Mononuclear cell (primary cell): ENCODE results near the gene PSMG2. TPM values are rescaled to one million over a fixed set of nuclear protein-coding genes. Genes with fewer than 3 reads are reported as not detected.

Experiments
- H3K27me3 ChIP-seq: 2 replicates; pipeline ENCODE4 v1.6.0; 2011; ENCODE audit warnings: low read length, control low read depth; ENCODE audit not compliant: insufficient read depth
- H3K4me1 ChIP-seq: 2 replicates; pipeline ENCODE4 v1.5.1; 2011; ENCODE audit warnings: mild to moderate bottlenecking, low read length, control low read depth; ENCODE audit not compliant: insufficient read depth
- H3K4me3 ChIP-seq: 2 replicates; pipeline ENCODE4 v1.5.1; 2011; ENCODE audit warnings: mild to moderate bottlenecking, low read length, moderate library complexity
- H3K9me3 ChIP-seq: 2 replicates; pipeline ENCODE4 v1.5.1; 2011; ENCODE audit warnings: low read depth, mild to moderate bottlenecking, control low read depth, low read length
- total RNA-seq: library from RNA; depleted of rRNA; stranded (reverse); fragments of >200 nt; gene quantifications from one replicate; pipeline ENCODE4 v1.2.3, GENCODE V29; 2012

PSMG2 gene
- total RNA-seq, 1 donor = 88.1 TPM

DNA sequence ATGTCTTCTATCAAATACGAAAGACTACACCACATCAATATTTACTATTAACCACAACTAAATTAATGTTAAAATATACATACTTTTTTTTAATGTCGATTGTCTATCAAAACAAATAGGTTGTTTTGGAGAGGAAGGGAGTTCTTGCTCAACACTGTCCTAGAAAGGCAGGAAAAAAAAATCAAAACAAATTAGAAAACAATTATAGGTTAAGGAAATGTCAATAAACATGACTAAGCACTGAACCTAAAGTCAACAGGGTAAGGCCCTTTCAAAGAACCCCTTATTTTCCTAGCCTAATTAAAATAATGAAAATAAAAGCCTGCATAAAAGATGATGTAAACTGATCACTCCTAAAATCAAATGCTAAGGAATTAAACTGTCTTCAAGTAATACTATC lies 3.1 kb upstream of the PSMG2 start:
- Histone ChIP-seq H3K9me3 (no peaks in the 10 kb centered on the region), H3K27me3 (no peaks in the 10 kb centered on the region), H3K4me1 (peaks cover 23% of the 10 kb centered on the region), H3K4me3 (no peak overlapping the region)

DNA sequence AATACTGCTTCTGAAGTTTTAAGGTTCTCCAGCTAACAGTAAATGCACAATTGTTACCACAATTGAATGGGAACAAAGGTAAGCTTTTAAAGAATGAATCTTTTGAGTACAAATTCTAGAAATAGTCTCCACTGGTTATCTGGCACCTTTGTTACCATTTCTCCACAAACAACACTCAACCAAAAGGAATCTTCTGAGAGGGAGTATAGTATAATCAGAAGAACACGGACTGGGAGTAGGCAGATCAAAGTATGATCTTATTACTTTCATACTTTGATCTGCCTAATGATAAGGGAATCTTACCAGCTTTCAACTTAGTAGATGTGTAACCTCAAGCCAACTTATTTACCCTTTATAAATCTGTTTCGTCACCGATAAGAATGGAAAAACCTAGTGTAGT lies 1.7 kb upstream of the PSMG2 start:
- Histone ChIP-seq H3K4me3 (no peak overlapping the region), H3K4me1 (peaks cover 28% of the 10 kb centered on the region), H3K9me3 (no peaks in the 10 kb centered on the region), H3K27me3 (no peaks in the 10 kb centered on the region)

DNA sequence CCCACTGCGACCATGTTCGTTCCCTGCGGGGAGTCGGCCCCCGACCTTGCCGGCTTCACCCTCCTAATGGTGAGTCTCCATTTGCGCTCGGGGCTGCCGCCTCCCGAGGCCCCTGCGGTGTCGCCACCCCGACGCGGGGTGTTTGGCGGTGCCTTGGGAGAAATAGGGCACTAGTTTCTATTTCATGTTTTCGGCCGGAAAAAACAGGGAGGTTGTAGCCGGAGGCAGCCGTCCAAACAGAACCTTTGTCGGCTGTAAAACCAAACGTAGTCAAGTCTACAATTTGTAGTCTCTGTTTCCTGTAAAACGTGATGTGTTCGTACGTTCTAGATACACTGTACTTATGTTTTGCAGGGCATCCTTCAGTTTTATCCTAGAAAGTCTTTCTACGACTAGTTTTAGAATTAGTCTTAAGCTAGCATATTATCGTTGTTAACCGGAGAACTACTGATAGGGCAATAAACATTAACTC lies 290 bp downstream of the PSMG2 start:
- H3K27me3 ChIP-seq = no peaks in the 10 kb centered on the region
- H3K4me3 ChIP-seq = peak overlapping the region; percentile 84
- peaks cover 28% of the 10 kb centered on the region for H3K4me1 ChIP-seq
- H3K9me3 ChIP-seq = no peaks in the 10 kb centered on the region

DNA sequence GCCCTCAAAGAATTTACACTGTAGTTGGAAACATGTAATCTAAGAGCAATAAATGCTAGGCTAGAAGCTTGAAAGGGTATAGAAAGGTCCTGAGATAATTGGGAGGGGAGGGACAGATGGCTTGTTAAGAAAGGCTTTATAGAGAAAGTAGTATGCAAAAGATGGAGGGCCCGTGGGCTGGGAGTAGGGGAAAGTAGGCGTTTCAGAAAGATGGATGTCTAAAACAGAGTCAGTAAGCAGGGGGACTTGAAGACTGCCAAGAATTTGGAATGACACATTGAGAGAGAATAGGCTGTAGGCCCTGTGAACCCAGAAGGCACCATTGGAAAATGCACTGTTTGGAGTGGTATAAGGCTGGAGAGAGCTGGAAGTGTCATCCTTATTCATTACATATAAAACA lies 822 bp downstream of the PSMG2 start:
- Histone ChIP-seq H3K27me3 (no peaks in the 10 kb centered on the region), H3K9me3 (no peaks in the 10 kb centered on the region), H3K4me3 (peak overlapping the region; percentile 84), H3K4me1 (peaks cover 28% of the 10 kb centered on the region)

DNA sequence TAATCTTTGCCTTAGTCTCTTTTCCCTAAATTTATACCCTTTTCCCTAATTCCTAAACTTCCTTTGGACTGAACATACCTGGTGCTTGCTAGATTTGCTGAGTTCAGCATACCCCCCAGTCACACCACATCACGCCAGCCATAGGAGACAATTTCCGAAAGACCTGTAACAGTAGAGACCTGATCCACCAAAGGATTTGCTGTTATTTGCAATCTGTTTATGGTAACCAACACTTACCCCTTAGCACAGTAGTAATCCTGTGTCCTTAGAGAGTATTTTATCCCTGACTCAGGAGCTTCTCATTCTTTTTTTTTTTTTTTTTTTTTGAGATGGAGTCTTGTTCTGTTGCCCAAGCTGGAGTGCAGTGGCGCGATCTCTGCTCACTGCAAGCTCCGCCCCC lies 8.6 kb downstream of the PSMG2 start:
- Histone ChIP-seq H3K4me1 (no peaks in the 10 kb centered on the region), H3K4me3 (no peak overlapping the region), H3K27me3 (no peaks in the 10 kb centered on the region), H3K9me3 (no peaks in the 10 kb centered on the region)

DNA sequence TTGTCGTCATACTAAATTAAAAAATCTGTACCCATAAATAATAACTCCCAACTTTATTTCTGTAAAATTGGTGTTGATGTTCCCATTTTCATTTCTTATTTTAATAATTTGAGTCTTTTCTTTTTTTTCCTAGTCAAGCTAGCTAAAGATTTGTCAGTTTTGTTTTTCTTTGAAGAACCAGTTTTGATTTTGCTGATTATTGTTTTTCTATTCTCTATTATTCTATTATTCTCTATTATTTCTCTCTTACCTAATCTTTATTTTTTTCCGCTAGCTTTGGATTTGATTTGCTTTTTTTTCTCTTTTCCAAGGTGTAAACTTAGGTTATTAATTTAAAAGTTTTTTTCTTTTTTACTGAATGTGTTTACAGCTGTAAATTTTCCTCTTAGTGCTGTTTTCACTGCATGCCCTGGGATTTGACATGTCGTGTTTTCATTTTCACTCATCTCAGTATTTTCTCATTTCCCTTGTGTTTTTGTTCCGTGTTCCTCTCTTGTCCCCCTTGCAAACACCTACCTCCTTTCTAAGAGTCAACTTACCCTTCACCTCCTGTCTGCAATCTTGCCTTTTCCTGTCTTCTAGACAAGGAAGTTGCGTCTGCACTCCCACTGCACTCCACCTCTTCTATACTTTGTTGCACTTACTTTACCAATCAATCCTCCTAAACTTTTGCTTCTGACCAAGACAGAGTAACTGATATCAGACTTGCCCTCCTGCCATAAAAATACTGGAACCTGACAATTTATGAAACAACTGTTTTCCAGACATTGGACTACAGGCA lies 18.8 kb downstream of the PSMG2 start:
- no peaks in the 10 kb centered on the region for H3K9me3 ChIP-seq
- H3K27me3 ChIP-seq = no peaks in the 10 kb centered on the region
- no peaks in the 10 kb centered on the region for H3K4me1 ChIP-seq
- H3K4me3 ChIP-seq = no peak overlapping the region

DNA sequence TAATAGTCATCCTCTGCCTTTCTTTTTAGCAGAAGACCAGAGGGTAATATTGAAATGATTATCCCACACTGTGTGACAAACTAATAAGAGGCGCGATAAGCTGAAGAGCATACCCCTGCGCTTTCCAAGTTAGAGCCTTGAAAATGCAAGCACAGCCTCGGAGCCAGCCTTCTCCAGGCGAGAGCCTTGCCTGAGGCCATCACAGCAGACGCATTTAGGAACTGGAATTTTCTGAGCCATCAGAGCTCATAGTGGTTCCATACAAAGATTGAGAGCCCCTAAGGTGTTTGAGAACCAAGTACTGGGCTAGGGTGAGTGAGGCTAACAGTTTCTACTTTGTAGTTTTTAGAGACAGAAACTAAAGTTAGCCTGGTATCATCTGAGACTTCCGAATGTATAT lies 19.9 kb downstream of the PSMG2 start:
- Histone ChIP-seq H3K9me3 (no peaks in the 10 kb centered on the region), H3K4me3 (no peak overlapping the region), H3K27me3 (no peaks in the 10 kb centered on the region), H3K4me1 (no peaks in the 10 kb centered on the region)

DNA sequence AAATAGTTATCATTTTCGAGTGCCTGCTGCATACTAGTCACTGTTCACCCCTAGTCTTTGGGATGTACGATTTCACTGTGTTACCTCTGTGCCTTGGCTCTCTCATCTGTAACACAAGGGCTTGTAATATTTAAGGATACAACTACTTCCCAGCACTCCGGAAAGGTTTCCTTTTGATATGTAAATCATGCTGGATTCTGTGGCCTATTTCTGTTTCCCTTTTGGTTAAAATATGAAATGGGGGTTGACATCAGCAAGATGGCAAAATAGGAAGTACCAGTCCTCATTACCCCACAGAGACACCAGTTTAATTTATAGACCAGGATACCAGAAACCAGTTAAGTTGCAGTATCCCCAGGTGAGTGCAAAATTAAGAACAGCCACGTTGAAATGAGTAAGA lies 23.5 kb downstream of the PSMG2 start:
- no peaks in the 10 kb centered on the region for H3K4me1 ChIP-seq
- no peaks in the 10 kb centered on the region for H3K27me3 ChIP-seq
- no peak overlapping the region for H3K4me3 ChIP-seq
- H3K9me3 ChIP-seq = no peaks in the 10 kb centered on the region

DNA sequence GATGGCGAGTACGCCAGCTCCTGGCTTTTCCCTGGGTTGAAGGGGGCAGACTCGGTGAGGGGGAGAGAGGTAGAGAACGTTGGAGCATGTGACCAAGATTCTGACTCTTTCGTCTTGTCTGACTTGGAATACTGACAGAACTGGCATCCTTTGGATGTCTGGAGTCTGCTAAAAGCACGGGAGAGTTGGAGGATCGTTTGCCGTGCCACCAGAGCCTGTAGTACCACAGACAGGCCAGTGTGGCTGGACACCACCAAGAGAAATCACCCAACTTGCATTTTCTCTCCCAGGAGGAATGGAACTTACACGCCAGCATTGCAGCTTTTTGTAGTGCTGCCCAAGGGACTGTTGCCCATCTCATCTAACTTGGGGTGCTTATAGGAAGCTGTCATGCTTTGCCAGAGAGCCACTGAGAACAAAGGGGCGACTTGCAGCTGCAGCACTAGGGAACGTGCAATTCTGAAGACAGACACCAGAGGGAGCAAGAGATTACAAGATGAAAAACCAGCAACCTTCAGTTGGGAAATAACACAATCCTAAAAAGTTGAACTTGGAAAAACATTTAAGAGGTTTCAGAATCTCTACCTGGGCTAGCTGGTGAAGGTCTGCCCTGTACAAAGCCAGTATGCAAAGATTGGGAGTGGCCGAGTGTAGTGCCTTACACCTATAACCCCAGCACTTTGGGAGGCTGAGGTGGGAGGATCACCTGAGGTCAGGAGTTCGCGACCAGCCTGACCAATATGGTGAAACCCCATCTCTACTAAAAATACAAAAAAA lies 24.1 kb downstream of the PSMG2 start:
- H3K27me3 ChIP-seq = no peaks in the 10 kb centered on the region
- no peaks in the 10 kb centered on the region for H3K4me1 ChIP-seq
- no peaks in the 10 kb centered on the region for H3K9me3 ChIP-seq
- H3K4me3 ChIP-seq = no peak overlapping the region

DNA sequence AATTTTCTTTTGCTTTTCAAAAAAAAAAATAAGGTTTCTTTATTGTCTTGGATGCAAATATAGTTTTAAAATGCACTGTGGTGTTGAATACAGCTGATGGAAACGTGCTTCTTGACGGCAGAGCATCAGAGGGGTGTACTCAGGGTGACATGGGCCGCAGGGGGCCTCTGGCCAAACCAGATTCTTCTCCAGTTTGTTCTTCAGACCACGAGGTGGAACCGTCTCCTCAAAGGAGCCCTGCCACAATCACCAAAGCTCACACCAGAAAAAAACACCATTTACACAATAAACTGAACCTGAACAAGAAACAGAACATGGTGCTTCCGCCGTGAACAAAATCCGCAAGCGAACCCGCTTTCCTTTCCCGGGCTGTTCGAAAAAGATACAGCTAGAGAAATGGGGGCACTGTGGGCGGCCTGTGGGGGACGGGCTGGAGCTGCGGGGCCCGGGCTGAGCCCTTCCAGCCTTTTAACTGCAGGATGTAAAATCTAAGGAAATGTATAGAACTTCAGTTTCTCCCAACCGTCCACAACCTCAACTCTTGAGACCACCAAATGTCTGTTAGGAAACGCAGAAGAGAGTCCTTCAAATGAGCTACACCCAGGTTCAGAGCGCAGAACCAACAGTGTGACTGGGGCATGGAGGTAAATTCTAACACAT lies 34.5 kb downstream of the PSMG2 start:
- H3K4me1 ChIP-seq = no peaks in the 10 kb centered on the region
- no peaks in the 10 kb centered on the region for H3K9me3 ChIP-seq
- no peak overlapping the region for H3K4me3 ChIP-seq
- no peaks in the 10 kb centered on the region for H3K27me3 ChIP-seq

DNA sequence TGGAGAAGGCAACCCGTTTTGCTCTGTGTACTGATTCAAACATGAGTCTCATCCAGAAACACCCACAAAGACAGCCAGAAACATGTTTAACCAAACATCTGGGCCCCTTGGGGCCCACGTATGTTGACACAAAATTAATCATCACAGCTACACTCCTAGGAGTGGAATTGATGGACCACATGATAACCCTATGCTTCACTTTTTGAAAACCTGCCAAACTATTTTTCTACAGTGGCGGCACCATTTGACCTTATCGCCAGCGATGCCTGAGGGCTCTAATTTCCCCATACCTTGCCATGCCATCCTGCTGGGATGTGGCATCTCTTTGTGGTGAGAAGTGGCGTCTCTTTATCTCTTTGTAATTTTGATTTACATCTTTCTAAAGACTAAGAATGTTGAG lies 38.5 kb downstream of the PSMG2 start:
- no peaks in the 10 kb centered on the region for H3K4me1 ChIP-seq
- no peaks in the 10 kb centered on the region for H3K9me3 ChIP-seq
- no peak overlapping the region for H3K4me3 ChIP-seq
- no peaks in the 10 kb centered on the region for H3K27me3 ChIP-seq

DNA sequence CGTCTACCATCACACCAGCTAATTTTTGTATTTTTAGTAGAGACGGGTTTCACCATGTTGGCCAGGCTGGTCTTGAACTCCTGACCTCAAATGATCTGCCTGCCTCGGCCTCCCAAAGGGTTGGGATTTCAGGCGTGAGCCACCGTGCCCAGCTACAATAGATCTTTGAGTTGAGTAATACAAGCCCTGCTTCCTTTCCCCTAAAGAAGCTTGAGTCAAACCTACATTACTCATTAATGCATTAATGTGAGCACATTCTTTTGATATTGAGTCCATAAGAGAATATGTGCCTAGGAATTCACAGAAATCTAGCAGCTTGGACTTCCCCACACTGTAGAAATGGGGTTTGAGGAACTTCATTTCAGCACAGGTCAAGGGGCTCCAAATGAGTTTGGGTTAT lies 39.6 kb downstream of the PSMG2 start:
- H3K9me3 ChIP-seq = no peaks in the 10 kb centered on the region
- no peaks in the 10 kb centered on the region for H3K27me3 ChIP-seq
- H3K4me1 ChIP-seq = no peaks in the 10 kb centered on the region
- no peak overlapping the region for H3K4me3 ChIP-seq

DNA sequence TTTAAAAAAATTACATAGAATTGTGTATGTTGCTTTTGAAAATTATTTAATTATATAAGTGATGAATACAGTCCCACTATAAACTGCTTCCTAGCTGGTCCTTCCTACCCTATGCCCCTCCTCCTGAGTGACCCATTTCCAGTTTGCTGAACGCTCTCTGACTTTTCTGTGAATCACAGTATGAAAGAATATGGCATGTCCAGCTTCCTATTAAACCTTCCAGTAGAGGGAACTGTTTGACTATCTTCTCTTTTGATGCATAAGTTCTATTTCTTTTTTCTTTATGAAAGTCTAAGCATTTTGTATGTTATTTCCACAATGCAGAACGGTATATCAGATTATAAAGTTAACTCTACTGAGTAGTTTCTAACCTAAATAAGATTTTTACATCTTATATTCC lies 41.3 kb downstream of the PSMG2 start:
- Histone ChIP-seq H3K4me1 (no peaks in the 10 kb centered on the region), H3K4me3 (no peak overlapping the region), H3K27me3 (no peaks in the 10 kb centered on the region), H3K9me3 (no peaks in the 10 kb centered on the region)

DNA sequence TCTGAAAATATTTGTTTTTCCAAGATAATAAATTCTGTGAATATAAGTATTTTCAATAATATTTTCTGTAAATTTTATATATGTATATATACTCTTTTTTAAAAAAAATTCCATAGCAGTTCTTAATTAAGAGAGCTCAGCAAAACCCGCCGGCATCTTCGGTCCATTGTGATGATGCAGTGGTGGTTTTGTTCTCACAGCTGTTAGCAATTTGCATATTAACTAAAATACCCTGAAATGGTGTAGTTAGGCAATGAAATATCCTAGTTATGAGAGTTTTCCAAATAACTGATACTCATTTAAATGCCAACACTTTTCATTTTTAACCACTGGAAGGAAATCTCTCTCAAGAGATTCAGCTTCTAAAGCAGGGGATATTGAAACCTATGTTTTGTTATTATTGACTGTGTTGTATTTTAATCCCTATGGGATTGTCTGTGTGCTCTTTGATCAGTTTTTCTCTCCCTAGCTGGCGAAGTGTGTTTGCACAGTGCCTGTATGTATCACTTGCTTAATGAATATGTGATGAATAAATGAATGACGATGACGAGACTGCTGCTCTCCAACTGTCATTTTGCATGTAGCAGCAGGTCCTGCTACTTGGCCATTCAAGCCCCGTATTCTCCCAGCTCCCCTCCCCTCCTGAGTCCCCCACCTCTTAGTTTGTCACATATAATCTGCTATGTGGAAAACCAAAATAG lies 42.4 kb downstream of the PSMG2 start:
- H3K9me3 ChIP-seq = no peaks in the 10 kb centered on the region
- H3K4me3 ChIP-seq = no peak overlapping the region
- no peaks in the 10 kb centered on the region for H3K4me1 ChIP-seq
- no peaks in the 10 kb centered on the region for H3K27me3 ChIP-seq
